GM18873 (cell line): Measurements from ENCODE around the gene MFSD1.
A peak's percentile ranks its signal among the peaks of the same experiment; 100 is the strongest.

Experiments
- ATAC-seq: cut with Tn5 transposase; IDR thresholded peaks from one replicate; pipeline ENCODE4 v1.9.1; 2021; ENCODE audit warnings: mild to moderate bottlenecking, moderate library complexity, moderate number of reproducible peaks; ENCODE audit not compliant: unreplicated experiment, low FRiP score

Gene MFSD1

GRCh38 chr3:158808697-158809096, 6.8 kb downstream of the MFSD1 start:
- ATAC-seq: no peak

GRCh38 chr3:158809642-158810041, 7.8 kb downstream of the MFSD1 start:
- ATAC-seq: no peak

GRCh38 chr3:158810823-158811724, 9.2 kb downstream of the MFSD1 start:
- no peak for ATAC-seq

GRCh38 chr3:158819282-158819681, 17.4 kb downstream of the MFSD1 start:
- no peak for ATAC-seq

- no peak for ATAC-seq
Measured at GRCh38 chr3:158820521-158820920, 18.7 kb downstream of the MFSD1 start.

GRCh38 chr3:158821847-158822246, 20.0 kb downstream of the MFSD1 start:
- ATAC-seq: no peak

GRCh38 chr3:158823426-158823825, 21.6 kb downstream of the MFSD1 start:
- ATAC-seq: no peak

GRCh38 chr3:158827773-158828172, 25.9 kb downstream of the MFSD1 start:
- no peak for ATAC-seq

GRCh38 chr3:158830391-158830790, 28.5 kb downstream of the MFSD1 start:
- ATAC-seq: no peak

- no peak for ATAC-seq
Measured at GRCh38 chr3:158831861-158832260, 30.0 kb downstream of the MFSD1 start.

GRCh38 chr3:158835631-158836030, 33.8 kb downstream of the MFSD1 start:
- no peak for ATAC-seq

- no peak for ATAC-seq
Measured at GRCh38 chr3:158836312-158836711, 34.5 kb downstream of the MFSD1 start.

GRCh38 chr3:158837240-158837639, 35.4 kb downstream of the MFSD1 start:
- ATAC-seq: no peak

GRCh38 chr3:158839966-158840365, 38.1 kb downstream of the MFSD1 start:
- ATAC-seq: no peak

- ATAC-seq: no peak
Measured at GRCh38 chr3:158841387-158841786, 39.5 kb downstream of the MFSD1 start.

GRCh38 chr3:158842976-158843375, 41.1 kb downstream of the MFSD1 start:
- ATAC-seq: no peak

GRCh38 chr3:158845765-158846350, 44.0 kb downstream of the MFSD1 start:
- no peak for ATAC-seq

GRCh38 chr3:158846803-158847451, 45.1 kb downstream of the MFSD1 start:
- ATAC-seq: peak; percentile 93

GRCh38 chr3:158847452-158847821, 45.6 kb downstream of the MFSD1 start:
- peak; percentile 6 for ATAC-seq

- no peak for ATAC-seq
Measured at GRCh38 chr3:158847885-158848284, 46.0 kb downstream of the MFSD1 start.

- ATAC-seq: no peak
Measured at GRCh38 chr3:158849757-158850156, 47.9 kb downstream of the MFSD1 start.
